ENCODE results near the gene SIGMAR1. TPM values are rescaled to one million over a fixed set of nuclear protein-coding genes. Genes with fewer than 3 reads are reported as not detected.

Gene SIGMAR1
- total and polyA plus RNA-seq, 12 donors, result 15.8 to 54.0 (median 23.2) TPM

DNA sequence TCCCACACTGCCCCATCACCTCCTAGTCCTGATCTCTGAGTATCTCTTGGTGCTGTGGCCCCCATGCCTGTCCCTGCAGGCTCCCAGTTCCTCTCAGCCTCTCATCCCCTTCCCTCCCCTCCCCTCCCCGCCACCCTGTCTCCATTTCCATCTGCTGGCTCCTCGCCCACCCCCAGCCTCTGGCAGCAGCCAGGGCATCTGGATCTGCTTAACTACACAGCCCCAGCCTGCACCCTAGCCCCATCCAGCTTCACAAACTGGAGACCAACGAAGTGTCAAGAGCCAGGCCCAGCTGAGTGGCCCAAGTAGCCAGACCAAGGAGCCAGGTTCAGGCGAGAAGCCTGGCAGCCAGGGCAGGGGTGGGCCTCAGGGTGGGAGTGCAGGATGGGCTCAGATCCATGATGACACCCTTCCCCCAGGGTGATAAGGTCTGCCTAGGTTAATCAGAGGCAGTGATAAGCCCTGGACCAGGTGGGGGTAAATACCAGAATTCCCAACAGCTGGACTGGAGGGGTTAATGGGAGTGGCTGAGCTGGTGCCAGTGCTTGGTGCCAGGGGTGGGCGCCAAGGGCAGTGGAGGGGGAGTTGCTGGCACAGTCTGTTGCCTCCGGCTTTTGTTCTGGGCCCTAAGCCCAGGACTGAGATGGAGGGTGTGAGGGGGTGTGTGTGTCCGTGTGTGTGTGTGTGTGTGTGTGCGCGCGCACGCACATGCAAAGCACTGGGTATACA, 16.9 kb upstream of the SIGMAR1 start:
- peaks cover 0 to 45% (median 4%) of the 10 kb centered on the region in 9 donors for H3K36me3 ChIP-seq
- ATAC-seq, result peak; percentile 41 to 79 (median 68)
- peaks cover 12 to 59% (median 46%) of the 10 kb centered on the region in 9 donors for H3K4me1 ChIP-seq
- no peaks in the 10 kb centered on the region for H3K27me3 ChIP-seq
- intact Hi-C loops (cut with DNase I), result no loop called here
- no peaks in the 10 kb centered on the region for H3K9me3 ChIP-seq
- 21 to 34% methylated on average over 11 of the region's 11 CpGs for WGBS, 2 donors
- TF ChIP-seq, protein P1, sequence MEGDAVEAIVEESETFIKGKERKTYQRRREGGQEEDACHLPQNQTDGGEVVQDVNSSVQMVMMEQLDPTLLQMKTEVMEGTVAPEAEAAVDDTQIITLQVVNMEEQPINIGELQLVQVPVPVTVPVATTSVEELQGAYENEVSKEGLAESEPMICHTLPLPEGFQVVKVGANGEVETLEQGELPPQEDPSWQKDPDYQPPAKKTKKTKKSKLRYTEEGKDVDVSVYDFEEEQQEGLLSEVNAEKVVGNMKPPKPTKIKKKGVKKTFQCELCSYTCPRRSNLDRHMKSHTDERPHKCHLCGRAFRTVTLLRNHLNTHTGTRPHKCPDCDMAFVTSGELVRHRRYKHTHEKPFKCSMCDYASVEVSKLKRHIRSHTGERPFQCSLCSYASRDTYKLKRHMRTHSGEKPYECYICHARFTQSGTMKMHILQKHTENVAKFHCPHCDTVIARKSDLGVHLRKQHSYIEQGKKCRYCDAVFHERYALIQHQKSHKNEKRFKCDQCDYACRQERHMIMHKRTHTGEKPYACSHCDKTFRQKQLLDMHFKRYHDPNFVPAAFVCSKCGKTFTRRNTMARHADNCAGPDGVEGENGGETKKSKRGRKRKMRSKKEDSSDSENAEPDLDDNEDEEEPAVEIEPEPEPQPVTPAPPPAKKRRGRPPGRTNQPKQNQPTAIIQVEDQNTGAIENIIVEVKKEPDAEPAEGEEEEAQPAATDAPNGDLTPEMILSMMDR (IDR thresholded peaks at IDR 0.05), result no peak
- DNase-seq, result peak; percentile 79 to 85
- peak overlapping the region in 4 of 10 donors; percentile 8 to 58 (median 36) for H3K4me3 ChIP-seq
- H3K27ac ChIP-seq, result peak overlapping the region; percentile 31 to 93 (median 82)

DNA sequence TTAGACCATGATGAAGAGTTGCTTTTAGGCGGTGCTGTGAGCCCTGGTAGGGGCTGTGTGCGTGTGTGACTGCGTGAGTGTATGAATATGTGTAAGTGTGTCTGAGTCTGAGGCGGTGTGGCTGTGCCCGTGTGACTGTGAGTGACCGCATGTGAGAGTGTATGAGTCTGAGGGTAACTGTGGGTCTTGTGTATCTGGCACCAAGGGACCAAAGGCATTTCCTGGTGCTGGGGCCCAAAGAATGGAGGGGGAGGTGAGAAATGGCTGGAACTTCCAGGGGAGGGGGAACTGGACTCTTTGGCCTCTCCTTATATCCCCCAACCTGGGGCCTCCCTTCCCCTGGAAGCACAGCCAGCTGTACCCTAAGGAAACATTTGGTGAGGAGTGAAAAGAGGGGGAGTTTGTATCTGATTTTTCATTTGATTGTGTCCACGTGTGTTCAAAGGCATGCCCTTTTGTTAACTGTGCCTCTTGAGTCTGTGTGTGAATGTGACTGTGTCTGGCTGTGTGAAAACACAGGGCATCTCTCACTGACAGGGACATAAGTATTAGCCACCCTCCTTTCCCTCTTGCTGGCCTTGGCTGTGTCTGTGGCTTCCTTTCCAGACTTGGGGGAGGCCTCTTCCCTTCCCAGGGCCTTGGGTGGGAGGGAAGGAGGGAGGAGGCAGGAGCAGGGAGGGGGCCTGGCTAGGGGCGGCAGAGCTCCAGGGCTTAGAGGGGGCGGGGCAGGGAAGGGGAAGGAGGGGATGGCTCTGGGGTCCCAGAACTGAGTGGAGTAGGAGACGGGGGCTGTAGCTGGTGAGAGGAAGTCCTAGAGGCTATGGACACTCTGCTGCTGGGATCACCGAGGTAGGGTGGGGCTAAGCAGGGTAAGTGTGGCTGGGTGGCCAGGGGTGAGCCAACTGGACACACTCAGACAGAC, 15.8 kb upstream of the SIGMAR1 start:
- Histone ChIP-seq H3K4me1 (peaks cover 12 to 65% (median 46%) of the 10 kb centered on the region in 9 donors), H3K27ac (peak overlapping the region in 9 of 10 donors; percentile 70 to 93 (median 85)), H3K36me3 (peaks cover 0 to 46% (median 13%) of the 10 kb centered on the region in 9 donors), H3K9me3 (no peaks in the 10 kb centered on the region), H3K27me3 (no peaks in the 10 kb centered on the region), H3K4me3 (peak overlapping the region in 8 of 10 donors; percentile 31 to 66 (median 56))
- intact Hi-C loops (cut with DNase I), result no loop called here
- peak in 7 of 8 donors; percentile 2 to 15 (median 8) for ATAC-seq
- 21 to 32% methylated on average over 10 to 11 of the region's 11 CpGs for WGBS, 2 donors
- DNase-seq, result no peak
- TF ChIP-seq, protein P1 (IDR thresholded peaks at IDR 0.05), result no peak

GRCh38 chr9:34652602-34653000, 15.0 kb upstream of the SIGMAR1 start:
- WGBS, 2 donors, result 8 to 19% methylated on average over 5 of the region's 5 CpGs
- DNase-seq (no peak), ATAC-seq (no peak)
- no peaks in the 10 kb centered on the region for H3K27me3 ChIP-seq
- H3K27ac ChIP-seq, result peak overlapping the region in 9 of 10 donors; percentile 70 to 93 (median 85)
- TF ChIP-seq, protein P1 (IDR thresholded peaks at IDR 0.05), result no peak
- peaks cover 0 to 42% (median 13%) of the 10 kb centered on the region in 9 donors for H3K36me3 ChIP-seq
- peak overlapping the region in 9 of 10 donors; percentile 30 to 66 (median 55) for H3K4me3 ChIP-seq
- intact Hi-C loops (cut with DNase I), result no loop called here
- H3K9me3 ChIP-seq, result no peaks in the 10 kb centered on the region
- H3K4me1 ChIP-seq, result peaks cover 12 to 73% (median 53%) of the 10 kb centered on the region in 9 donors
